ENCODE data around the gene NSFL1C. TPM values are rescaled to one million over a fixed set of nuclear protein-coding genes. Genes with fewer than 3 reads are reported as not detected.
A peak's percentile ranks its signal among the peaks of the same experiment; 100 is the strongest.

Gene NSFL1C
- total RNA-seq, 1 experiment from 2014 or later = 151 TPM

DNA sequence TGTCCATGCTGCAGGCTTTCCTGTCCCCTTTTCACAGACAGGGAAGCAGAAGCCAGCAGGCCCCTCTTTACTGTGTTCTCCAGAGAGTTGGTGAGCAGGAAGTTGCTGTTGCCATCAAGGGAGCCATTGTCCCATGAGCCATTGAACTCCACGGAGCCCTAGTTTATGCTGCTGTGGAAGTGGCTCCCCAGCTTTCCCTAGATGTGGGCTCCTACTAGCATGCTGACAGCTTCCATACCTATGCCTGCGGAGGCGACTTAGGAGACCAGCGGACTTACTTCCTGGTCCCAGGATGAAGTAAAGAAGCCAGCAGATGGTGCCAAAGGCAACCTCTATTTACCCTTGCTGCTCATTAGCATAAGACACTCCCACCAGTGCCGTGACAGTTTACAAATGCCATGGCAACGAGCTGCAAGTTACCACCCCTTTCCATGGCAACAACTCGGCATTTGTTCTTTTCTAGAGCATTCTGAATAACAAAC is 43.0 kb downstream of the NSFL1C start:
- intact Hi-C loops (cut with micrococcal nuclease; ENCODE audit: unreplicated experiment) = no loop called here
- H3K79me2 ChIP-seq (ENCODE audit: low read depth) = no peaks in the 10 kb centered on the region
- peaks cover 22% of the 10 kb centered on the region; the same call in 1 of the 2 replicates for H3F3A ChIP-seq (ENCODE audit: insufficient read depth, low read depth)
- no peak overlapping the region for H3K4me2 ChIP-seq
- H3K4me3 ChIP-seq = no peak overlapping the region
- peaks cover 31% of the 10 kb centered on the region for H3K4me1 ChIP-seq (replicated peaks; ENCODE audit: insufficient read depth)
- ChIA-PET CTCF (interaction anchor here (0.6 kb wide), 1 partner anchor 23 kb away, joined by 3 read pairs; no protein-coding TSS in a partner anchor), POLR2A (ENCODE audit: unreplicated experiment) (no interaction called here)
- DNase-seq = peak in 1 of 2 experiments; percentile 41
- BruUV-seq (replicated peaks) = no TSS peak
- H3K9me2 ChIP-seq (ENCODE audit: insufficient read depth) = no peaks in the 10 kb centered on the region
- H2AFZ ChIP-seq = no peak overlapping the region
- H4K20me1 ChIP-seq (ENCODE audit: insufficient read depth) = no peaks in the 10 kb centered on the region
- no peaks in the 10 kb centered on the region for H3K27me3 ChIP-seq (ENCODE audit: insufficient read depth, low read depth)
- H3K36me3 ChIP-seq (ENCODE audit: low read depth) = no peaks in the 10 kb centered on the region
- TF ChIP-seq, protein P1, sequence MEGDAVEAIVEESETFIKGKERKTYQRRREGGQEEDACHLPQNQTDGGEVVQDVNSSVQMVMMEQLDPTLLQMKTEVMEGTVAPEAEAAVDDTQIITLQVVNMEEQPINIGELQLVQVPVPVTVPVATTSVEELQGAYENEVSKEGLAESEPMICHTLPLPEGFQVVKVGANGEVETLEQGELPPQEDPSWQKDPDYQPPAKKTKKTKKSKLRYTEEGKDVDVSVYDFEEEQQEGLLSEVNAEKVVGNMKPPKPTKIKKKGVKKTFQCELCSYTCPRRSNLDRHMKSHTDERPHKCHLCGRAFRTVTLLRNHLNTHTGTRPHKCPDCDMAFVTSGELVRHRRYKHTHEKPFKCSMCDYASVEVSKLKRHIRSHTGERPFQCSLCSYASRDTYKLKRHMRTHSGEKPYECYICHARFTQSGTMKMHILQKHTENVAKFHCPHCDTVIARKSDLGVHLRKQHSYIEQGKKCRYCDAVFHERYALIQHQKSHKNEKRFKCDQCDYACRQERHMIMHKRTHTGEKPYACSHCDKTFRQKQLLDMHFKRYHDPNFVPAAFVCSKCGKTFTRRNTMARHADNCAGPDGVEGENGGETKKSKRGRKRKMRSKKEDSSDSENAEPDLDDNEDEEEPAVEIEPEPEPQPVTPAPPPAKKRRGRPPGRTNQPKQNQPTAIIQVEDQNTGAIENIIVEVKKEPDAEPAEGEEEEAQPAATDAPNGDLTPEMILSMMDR (conservative IDR thresholded peaks at IDR 0.05) = no peak
- no peak for TF ChIP-seq EZH2 (IDR thresholded peaks at IDR 0.05; ENCODE audit: low read depth)
- peaks cover 19% of the 10 kb centered on the region for H3K9me3 ChIP-seq (ENCODE audit: insufficient read depth, low read depth)
- H3K27ac ChIP-seq = no peak overlapping the region

DNA sequence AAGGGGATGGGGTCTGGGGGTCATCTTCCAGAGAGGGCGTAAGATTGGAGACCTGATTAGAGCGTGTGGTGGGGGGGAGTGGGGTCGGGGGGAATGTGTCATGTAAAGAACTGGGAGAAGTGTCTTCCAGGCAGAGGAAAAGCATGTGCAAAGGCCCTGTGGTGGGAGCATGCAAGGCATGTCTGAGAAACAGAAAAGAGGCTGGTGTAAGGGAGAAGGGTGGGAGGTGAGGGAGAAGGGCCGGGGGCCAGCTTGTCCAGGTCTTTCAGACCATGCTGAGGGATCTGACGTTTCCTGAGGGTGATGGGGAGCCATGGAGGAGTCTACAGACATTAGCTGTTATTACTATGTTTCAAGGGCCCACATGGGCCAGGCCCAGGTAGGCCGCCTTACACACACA is 43.4 kb downstream of the NSFL1C start:
- Histone ChIP-seq H3K27ac (0 out of 2 replicates have a peak overlapping the region, but pooled peaks have one; percentile 59), H2AFZ (no peak overlapping the region), H3K27me3 (ENCODE audit: insufficient read depth, low read depth) (no peaks in the 10 kb centered on the region), H3K4me1 (replicated peaks; ENCODE audit: insufficient read depth) (peaks cover 35% of the 10 kb centered on the region), H3K36me3 (ENCODE audit: low read depth) (no peaks in the 10 kb centered on the region), H3K9me2 (ENCODE audit: insufficient read depth) (no peaks in the 10 kb centered on the region), H3K4me2 (no peak overlapping the region), H3K4me3 (no peak overlapping the region), H4K20me1 (ENCODE audit: insufficient read depth) (no peaks in the 10 kb centered on the region), H3K79me2 (ENCODE audit: low read depth) (no peaks in the 10 kb centered on the region), H3K9me3 (ENCODE audit: insufficient read depth, low read depth) (peaks cover 19% of the 10 kb centered on the region), H3F3A (ENCODE audit: insufficient read depth, low read depth) (peaks cover 27% of the 10 kb centered on the region; the same call in 1 of the 2 replicates)
- DNase-seq = no peak
- CTCF ChIA-PET = interaction anchor here (0.6 kb wide), 1 partner anchor 22 kb away, joined by 3 read pairs; no protein-coding TSS in a partner anchor
- intact Hi-C loops (cut with micrococcal nuclease; ENCODE audit: unreplicated experiment) = no loop called here
- POLR2A ChIA-PET (ENCODE audit: unreplicated experiment) = no interaction called here
- no TSS peak for BruUV-seq (replicated peaks)
- TF ChIP-seq, protein P1 (conservative IDR thresholded peaks at IDR 0.05) = no peak
- no peak for TF ChIP-seq EZH2 (IDR thresholded peaks at IDR 0.05; ENCODE audit: low read depth)

DNA sequence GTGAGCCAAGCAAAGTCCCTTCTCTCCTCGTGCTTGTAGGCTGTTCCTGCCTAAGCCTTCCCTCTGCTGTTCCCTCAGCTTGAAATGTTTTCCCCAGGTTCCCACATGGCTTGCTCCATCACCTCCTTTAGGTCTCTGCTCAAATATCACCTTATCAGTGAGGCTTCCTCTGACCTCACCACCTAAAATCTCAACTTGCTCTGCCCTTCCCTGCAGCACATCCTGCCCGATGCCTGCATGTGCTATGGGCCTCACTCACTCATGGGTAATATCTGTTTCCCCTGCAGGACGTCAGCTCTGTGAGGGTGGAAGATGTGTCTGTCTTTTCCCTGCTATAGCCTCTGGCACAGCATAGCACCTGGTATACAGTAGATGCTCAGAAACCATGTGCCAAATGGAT is 43.9 kb downstream of the NSFL1C start:
- POLR2A ChIA-PET (ENCODE audit: unreplicated experiment) = interaction anchor here (0.5 kb wide), 1 partner anchor 66 kb away, joined by 5 read pairs; no protein-coding TSS in a partner anchor
- peaks cover 30% of the 10 kb centered on the region; the same call in 1 of the 2 replicates for H3F3A ChIP-seq (ENCODE audit: insufficient read depth, low read depth)

More for the DNA sequence above, 43.9 kb downstream of the NSFL1C start:
- no peak overlapping the region for H2AFZ ChIP-seq
- H3K27ac ChIP-seq = peak overlapping the region; percentile 59
- H3K36me3 ChIP-seq (ENCODE audit: low read depth) = no peaks in the 10 kb centered on the region
- DNase-seq = peak in 1 of 2 experiments; percentile 70
- H3K9me3 ChIP-seq (ENCODE audit: insufficient read depth, low read depth) = peaks cover 19% of the 10 kb centered on the region
- H3K27me3 ChIP-seq (ENCODE audit: insufficient read depth, low read depth) = no peaks in the 10 kb centered on the region
- no peaks in the 10 kb centered on the region for H3K79me2 ChIP-seq (ENCODE audit: low read depth)
- peaks cover 35% of the 10 kb centered on the region for H3K4me1 ChIP-seq (replicated peaks; ENCODE audit: insufficient read depth)
- no TSS peak for BruUV-seq (replicated peaks)
- H3K4me2 ChIP-seq = peak overlapping the region; percentile 15; the same call in 1 of the 2 replicates
- CTCF ChIA-PET = no interaction called here
- H3K4me3 ChIP-seq = no peak overlapping the region
- intact Hi-C loops (cut with micrococcal nuclease; ENCODE audit: unreplicated experiment) = no loop called here
- TF ChIP-seq, protein P1 (conservative IDR thresholded peaks at IDR 0.05) = no peak
- TF ChIP-seq EZH2 (IDR thresholded peaks at IDR 0.05; ENCODE audit: low read depth) = no peak
- no peaks in the 10 kb centered on the region for H3K9me2 ChIP-seq (ENCODE audit: insufficient read depth)
- no peaks in the 10 kb centered on the region for H4K20me1 ChIP-seq (ENCODE audit: insufficient read depth)
